GM18907 (cell line): Measurements from ENCODE around the gene ILDR1.
A peak's percentile ranks its signal among the peaks of the same experiment; 100 is the strongest.

Experiments used
- ATAC-seq: cut with Tn5 transposase; IDR thresholded peaks from one replicate; pipeline ENCODE4 v1.9.1; 2021; ENCODE audit warnings: mild to moderate bottlenecking, moderate library complexity; ENCODE audit not compliant: unreplicated experiment

The ILDR1 gene

DNA sequence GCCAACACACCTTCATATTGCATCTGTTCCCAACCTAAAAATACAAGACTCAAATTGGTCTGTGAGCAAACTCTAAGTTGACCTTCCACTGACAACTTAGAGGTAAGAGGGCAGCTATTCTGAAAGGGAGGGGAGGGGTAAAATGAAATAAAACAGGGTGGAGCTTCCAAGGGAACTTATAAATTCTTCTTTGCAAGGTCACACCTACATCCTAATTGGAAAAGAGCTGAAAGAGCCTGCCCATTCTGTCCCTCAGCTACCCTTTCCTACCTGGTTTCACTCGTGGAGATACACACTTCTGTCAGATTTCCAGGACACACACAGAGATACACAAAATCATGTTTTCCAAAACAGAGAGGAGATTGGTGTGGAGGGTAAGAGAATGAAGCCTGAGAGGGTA lies 1.0 kb downstream of the ILDR1 start:
- no peak for ATAC-seq

DNA sequence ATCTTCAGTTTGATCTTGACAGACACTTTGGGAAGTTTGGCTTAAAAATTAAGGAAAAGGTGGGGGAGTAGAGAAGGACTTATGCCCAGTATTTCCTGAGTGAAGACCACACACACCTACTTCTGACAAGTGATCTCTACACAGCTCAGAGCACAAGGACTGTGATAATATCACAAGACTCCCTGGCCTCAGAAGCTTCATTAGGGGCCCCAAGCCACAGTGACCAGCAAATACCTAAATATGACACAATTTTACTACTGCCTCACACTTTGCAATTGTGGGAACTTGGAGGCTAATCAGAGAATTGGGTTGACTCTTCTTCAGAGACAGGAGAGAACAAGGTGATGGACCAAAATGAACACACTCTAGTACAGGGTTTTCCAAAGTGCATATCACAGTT lies 2.6 kb downstream of the ILDR1 start:
- ATAC-seq, result no peak

DNA sequence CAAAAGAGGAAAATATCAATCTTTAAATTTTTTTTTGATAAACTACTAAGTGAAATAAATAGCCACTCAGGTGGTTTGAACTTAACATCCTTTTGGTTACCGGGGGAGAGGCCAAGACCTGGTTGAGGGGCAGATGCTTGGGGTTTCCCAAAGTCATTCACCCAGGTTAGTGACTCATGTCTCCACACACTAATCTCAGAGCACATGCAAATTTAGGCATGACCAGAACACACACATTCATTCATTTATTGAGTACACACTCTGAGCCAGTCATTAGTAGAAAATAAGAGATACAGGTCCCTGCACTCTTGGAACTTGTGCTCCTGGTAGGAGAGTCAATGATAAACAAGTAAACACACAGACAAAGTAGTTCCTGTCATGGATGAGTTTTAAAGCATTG lies 7.3 kb downstream of the ILDR1 start:
- ATAC-seq, result peak; percentile 83

DNA sequence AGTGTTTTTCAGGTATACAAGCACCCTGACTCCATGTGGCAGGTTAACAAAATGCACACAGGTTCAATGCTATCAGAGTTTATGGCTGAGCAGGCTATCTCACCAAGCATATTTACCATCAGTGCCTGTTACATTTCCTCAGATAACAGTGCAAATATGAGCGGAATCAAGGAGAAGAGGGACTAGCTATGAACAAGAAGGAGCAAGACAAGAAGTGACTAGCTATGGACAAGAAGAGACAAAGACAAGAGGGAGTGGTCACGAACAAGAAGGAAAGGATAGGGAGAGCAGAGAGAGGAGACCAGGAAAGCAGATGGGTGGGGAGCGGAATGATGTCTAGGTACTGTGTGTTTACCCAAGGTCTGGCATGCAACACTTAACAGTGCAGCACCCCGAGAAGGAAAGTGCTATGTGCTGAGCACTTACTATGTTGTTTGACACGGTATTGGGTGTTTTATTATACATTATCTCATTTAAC lies 8.6 kb downstream of the ILDR1 start:
- ATAC-seq, result no peak

DNA sequence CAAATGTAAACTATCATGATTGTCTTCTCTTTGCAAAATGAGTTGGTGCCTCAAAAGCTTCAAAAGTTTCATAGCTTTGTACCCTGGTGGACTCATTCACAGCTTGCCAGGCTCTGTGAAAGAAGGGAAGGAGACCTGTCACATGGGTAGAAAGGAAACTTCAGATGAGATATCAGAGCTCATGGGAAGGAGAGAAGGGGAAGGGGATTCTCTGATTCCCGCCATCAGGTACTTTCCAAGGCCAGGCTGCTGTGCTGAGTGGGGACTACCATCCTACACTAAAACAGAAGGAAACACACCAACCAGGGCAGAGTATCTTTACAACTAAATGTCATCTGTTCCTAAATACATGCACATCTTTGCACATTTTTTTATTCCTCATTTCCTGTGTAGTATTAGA lies 9.2 kb downstream of the ILDR1 start:
- peak; percentile 42 for ATAC-seq

DNA sequence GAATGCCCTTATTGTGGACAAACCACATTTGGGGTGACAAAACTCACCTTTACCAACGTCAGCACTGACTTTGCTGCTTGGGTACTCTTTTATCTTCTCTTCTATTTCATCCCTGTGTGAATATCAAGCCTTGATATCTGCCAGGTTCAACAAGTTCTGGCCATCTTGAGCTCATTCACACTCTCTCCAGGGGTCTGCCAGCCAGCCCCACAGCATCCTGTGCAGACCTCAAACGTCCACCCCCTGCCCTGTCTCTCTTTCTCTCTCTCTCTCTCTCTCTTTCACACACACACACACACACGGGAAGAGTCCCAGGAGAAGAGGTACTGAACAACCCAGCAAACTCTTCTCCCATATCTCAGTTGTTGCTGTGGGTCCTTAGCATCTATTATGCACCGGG lies 10.7 kb downstream of the ILDR1 start:
- no peak for ATAC-seq

DNA sequence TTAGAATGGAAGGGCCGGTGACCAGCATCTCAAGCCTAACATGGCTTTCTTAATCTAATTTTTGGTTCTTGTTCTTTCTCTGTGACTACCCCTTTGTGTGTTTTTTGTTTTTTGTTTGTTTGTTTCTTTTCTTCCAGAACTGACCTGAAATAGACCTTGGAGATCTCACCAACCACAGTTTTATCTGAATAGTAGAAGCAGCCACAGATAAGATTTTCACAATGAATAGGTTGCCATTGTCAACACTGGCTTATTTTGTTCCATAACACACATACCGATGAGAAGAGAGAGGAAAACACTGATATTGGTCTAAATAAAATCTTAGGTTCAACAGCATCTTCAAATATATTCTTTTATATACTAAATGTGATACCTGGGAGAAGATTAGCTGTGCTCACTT lies 11.5 kb downstream of the ILDR1 start:
- ATAC-seq, result no peak

DNA sequence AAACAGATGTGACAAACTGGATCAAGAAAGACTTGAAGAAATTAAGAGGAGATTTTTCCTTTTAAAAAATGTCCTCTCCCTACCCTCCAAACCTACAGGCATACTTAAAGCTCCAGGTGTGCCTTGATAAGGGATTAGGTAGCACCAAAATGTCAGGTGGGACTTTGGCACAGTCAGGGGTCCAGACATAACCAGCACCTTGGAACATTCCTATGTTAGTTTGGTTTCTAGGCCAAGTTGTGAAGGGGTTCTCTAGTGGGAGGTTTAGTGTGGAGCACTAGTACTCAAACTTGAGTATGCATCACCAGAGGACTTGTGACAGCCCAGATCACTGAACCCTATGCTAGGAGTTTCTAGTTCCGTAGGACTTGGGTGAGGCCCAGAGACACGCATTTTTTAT lies 13.9 kb downstream of the ILDR1 start:
- ATAC-seq, result no peak

DNA sequence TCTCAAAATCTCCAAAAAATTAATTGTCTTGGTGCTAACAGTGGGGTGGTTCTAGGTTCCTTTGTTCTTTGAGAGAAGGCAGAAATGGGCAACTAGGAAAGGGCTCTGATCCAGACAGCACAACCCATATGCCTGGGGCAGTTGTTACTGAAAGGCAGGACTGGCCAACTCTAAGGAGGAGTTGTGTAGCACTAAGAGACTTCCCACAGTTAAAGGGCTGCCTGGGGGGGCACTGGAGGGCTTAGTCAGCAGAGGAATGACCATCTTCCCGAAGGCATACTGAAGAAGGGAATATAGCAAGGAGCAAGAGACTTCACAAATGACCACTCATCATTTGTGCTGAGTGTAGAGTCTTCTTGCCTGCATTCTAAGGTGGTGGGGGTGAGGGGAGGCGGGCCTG lies 15.8 kb downstream of the ILDR1 start:
- no peak for ATAC-seq

DNA sequence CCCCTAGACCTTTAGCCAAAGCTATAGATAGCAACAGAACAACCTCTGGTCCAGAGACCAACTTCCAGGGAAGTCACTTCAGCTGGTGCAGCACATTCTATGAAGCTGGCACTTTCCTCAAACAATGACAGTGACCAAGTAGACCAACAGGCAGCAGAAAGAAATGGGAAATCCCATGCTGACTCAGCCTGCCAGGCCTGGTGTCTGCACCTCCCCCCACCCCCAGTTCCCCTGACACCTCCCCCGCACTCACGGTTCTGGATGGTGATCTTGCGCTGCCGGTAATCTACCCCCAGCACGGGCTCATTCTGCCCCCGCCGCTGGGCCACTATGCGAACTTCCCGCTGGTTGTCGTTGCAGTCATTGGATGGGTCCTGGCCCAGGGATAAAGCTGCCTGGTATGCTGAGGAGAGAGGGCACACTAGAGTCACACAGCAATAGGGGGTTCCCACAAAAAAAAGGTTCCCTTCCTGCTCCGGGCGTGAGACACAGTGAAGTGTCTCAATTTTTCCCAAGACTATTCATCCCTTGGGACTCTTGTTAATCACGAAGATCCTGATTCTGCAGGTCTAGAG lies 17.0 kb downstream of the ILDR1 start:
- peak; percentile 47 for ATAC-seq

DNA sequence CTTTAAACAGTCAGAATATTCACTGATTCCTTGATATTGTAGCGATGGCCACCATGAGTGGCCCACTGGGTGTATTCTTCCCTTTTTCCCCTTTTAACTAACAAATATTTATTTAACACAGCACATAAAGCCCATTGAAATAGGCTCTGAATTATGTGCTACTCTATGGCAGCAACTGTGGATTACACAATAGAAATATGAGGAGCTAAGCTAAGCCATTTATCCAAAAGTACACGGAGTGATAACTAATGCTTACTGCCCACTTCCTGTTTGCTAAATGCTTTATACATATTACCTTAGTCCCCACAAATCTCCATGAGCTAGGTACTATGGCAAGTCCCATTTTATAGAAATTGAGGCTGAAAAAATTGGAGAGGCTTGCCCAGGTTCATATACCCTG lies 17.9 kb downstream of the ILDR1 start:
- no peak for ATAC-seq

DNA sequence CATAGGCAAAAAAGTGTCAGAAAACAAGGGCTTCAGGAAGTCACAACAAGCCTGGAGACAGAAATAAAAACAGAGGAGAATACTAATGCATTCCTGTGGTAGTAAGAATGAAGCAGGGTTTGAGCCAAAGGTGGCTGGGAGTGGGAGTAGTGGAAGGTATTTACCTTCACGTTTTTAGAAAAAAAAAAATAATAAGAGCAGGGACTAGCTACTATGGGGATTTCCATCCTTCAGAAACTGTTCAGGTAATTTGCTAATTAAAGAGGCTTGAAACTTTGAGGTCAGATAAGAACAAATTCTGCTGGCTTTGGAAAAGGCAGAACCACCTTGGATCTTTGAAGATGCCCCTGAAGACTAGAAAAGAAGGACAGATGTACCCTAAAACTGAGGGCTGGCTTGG lies 18.4 kb downstream of the ILDR1 start:
- ATAC-seq, result no peak

DNA sequence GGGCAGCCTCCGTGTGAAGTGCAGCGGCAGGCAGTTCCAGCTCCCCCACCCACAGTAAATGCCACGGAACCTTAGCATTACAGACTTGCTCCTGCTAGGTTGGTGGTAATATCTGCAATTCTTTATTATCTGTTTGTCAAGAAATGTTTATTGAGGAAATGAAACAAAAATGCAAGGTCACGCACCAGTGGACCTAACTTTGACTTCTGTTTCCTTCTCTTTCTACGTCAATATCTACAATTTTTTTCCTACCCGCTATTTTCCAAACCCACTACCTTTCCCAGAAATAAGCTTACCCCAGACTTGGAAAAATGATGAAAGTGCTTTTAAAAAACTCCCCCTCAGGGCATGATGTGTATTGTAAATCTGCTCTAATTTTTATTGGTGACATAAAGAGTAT lies 18.9 kb downstream of the ILDR1 start:
- ATAC-seq, result no peak

DNA sequence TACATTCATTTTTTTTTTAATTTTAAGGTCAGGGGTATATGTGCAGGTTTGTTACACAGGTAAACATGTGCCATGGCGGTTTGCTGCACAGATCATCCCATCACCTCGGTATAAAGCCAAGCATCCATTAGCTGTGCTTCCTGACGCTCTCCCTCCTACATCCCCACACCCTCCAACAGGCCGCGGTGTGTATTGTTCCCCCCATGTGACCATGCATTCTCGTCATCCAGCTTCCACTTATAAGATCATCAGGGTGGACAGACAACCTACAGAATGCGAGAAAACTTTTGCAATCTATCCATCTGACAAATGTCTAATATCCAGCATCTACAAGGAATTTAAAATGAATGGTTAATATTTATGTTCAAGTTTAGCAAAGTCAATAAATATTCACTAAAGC lies 19.4 kb downstream of the ILDR1 start:
- no peak for ATAC-seq

DNA sequence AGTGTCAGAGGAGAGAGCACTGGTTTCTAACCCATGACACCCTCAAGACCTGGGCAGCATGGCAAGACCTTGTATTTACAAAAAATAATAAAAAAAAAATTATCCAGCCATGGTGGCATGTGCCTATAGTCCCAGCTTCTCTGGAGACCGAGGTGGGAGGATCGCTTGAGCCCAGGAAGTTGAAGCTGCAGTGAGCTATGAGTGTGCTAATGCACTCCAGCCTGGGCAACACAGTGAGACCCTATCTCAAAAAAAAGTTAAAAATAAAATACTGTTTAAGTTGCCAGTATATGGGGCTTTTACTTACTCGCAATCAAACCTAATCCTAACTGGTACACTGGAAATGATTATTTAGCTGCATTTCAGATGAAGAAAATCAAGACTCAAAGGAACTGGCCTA lies 20.2 kb downstream of the ILDR1 start:
- no peak for ATAC-seq

DNA sequence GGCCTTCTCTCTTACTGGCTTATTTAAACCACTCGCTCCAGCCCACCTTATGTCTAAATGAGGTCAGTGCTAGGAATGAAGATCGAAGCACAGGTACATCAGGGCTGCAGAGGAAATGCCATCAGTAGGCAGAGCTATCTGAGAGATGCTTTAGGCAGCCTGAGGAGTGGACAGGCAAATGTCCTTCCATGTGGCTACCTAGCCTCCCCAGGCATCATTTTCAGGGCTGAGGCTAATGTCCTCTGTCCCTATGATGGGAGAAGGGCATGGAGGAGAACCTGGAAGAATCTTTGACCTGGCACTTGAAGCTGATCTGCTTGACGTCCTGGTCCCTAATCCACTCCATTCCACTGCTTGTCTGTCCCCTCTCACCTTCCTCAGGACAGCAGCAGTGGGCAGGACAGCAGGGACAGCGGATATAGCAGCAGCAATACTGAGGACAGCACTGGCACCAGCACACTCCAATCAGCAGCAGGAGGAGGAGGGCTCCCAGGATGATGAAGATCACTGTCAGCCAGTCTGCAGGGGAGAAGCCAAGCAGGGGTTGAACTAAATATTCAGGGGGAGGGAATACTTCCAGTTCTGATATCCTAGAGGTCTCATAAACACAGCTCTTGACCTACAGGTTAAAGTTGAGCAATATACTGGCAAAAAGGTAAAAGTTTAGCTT lies 21.0 kb downstream of the ILDR1 start:
- ATAC-seq, result no peak

DNA sequence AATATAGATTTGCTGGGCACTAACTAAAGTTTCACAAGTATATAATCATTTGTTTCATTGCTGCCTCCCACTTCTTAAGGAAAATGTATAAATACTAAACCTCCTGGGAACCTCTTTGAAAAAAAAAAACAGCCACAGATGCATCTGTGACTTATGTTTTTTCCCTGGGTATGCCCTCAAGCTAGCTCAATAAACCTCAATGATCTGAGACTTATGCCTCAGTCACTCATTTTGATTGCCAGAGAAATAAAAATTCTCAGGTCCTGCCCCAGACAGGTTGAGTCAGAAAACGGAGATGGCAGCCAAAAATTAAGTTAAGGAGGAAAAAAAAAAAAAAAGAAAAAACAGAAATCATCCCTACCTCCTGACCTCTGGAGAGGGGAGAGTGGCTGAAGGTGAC lies 22.1 kb downstream of the ILDR1 start:
- no peak for ATAC-seq

DNA sequence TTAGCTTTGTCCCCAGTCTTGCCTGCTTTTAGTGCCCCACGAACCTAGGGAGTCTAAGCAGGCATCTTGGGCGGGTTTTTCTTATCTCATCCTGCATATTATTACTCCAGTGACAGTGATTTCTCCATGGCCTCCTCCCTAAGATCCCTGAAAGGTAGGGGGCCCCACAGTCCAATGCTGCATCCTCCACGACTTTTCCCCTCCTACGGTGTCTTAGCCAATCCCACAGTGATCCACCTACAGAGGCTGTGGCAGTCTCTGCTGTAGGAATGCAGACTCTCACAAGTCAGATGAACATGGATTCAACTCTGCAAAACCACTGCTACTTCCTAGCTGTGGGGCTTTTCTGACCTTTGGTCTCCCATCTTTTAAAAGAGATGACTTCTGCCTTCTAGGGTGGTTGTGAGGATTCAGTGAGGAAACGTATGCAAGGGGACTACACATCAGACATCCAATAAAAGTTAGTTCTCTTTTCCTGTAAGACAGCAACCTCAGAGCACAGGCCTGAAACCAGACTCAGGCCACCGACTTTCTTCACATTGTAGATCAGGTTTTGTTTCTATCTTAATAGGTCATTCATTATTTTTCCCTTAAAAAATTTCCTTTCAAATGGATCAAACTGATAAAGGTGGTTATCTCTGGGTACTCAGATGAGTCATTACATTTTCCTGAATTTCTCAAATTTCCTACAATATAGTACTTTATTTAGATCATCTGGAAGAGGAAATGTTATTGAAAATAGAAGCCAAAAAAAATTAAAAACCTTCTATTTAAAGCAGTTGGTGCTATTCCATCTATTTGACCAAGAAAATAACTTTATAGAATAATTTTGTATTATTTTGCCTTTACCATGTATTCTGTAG lies 23.2 kb downstream of the ILDR1 start:
- no peak for ATAC-seq

DNA sequence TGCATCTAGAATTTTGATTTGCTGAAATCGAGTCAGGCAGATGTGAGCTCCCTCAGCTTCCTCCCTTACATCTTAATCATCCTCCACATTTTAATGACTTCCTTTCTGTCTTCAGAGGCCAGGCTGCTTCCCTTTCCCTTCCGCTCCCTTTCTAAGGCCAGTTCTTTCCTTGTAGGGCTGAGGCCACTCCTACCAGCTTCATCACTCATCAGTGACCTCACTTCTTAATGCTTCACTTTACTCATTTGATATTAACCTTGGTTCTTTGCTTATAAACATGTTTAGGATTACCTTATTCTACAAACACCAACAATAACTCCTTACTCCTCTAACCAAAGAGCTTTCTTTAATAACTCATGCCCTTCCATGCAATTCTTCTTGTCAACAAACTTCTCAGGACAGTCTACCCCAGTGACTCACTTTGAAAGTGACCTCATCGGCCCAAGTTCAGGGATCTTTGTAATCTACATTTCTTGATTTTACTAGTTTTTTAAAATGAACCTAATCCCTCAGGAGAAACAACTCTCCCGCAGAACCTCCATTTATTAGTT lies 23.9 kb downstream of the ILDR1 start:
- ATAC-seq, result peak; percentile 37

DNA sequence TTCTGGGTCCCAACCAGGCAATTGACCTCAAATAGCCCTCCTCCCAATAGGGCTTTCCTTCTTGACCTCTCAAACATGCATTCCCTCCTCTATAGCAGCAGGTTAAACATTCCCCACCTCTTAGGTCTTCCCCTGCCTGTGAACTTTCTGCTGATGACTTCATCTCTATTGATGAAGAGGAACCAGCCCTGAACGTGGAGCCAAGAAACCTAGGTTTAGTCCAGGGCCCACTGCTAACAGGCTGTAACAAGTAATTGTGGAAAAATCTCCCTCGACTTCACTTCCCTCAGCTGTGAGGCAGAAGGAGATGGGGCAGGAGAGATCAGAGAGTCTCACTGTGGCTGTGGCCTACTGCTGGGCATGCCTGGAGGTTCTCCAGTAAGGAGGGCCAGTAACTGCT lies 24.7 kb downstream of the ILDR1 start:
- peak; percentile 22 for ATAC-seq

DNA sequence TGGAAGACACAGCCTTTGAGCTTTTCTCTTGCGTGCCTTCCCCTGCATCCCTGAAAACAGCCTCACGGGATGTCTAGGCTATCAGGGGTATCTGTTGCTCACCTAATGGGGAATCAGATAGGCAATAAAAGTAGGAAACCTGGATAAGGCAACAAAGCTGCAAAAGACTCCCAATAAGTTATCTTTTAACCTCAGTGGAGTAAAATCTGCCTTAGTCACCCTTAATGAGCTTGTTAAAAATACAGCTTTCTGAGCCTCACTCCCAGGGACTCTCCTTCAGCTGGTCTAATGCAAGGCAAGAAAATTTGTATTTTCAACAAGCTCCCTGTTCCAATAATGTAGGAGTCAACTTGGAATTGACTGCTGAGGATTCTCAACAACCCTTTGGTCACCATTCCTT lies 25.6 kb downstream of the ILDR1 start:
- ATAC-seq, result no peak
